OCI-LY7 (cell line): ENCODE results near the gene PPIL6.
"Not testable (repeated sequence)": the region's sequence is repeated elsewhere in the genome, so short reads cannot be mapped to it uniquely, and the experiment has no call there.

Experiments
- EZH2phosphoT487 ChIP-seq: fragments of 200-600 bp; sonication (generic); IDR thresholded peaks from 2 replicates; pipeline ENCODE4 v1.6.1; 2018; ENCODE audit warnings: low read depth, borderline replicate concordance, mild to moderate bottlenecking, mixed run types, antibody characterized with exemption, low read length, moderate library complexity, mixed read lengths
- TF ChIP-seq, protein P1 (sequence below): fragments of 200-600 bp; sonication (generic); conservative IDR thresholded peaks from 2 replicates; pipeline ENCODE4 v1.5.1; 2014; ENCODE audit warnings: mild to moderate bottlenecking, antibody characterized with exemption, low read length, moderate library complexity, mixed read lengths

DNA sequence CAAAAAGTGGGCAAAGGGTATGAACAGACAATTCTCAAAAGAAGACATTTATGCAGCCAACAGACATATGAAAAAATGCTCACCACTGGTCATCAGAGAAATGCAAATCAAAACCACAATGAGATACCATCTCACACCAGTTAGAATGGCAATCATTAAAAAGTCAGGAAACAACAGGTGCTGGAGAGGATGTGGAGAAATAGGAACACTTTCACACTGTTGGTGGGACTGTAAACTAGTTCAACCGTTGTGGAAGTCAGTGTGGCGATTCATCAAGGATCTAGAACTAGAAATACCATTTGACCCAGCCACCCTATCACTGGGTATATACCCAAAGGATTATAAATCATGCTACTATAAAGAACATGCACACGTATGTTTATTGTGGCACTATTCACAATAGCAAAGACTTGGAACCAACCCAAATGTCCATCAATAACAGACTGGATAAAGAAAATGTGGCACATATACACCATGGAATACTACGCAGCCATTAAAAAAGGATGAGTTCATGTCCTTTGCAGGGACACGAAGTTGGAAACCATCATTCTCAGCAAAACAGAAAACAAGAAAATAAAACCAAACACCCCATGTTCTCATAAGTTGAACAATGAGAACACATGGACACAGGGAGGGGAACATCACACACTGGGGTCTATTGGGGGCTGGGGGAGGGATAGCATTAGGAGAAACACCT, 75.9 kb downstream of the PPIL6 start:
- TF ChIP-seq, protein P1, sequence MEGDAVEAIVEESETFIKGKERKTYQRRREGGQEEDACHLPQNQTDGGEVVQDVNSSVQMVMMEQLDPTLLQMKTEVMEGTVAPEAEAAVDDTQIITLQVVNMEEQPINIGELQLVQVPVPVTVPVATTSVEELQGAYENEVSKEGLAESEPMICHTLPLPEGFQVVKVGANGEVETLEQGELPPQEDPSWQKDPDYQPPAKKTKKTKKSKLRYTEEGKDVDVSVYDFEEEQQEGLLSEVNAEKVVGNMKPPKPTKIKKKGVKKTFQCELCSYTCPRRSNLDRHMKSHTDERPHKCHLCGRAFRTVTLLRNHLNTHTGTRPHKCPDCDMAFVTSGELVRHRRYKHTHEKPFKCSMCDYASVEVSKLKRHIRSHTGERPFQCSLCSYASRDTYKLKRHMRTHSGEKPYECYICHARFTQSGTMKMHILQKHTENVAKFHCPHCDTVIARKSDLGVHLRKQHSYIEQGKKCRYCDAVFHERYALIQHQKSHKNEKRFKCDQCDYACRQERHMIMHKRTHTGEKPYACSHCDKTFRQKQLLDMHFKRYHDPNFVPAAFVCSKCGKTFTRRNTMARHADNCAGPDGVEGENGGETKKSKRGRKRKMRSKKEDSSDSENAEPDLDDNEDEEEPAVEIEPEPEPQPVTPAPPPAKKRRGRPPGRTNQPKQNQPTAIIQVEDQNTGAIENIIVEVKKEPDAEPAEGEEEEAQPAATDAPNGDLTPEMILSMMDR: not testable (repeated sequence)
- TF ChIP-seq EZH2phosphoT487: not testable (repeated sequence)
